ENCODE data around the gene OMP.

Gene OMP

GRCh38 chr11:77074626-77075221, 27.9 kb upstream of the OMP start:
- no peaks in the 10 kb centered on the region for H3K36me3 ChIP-seq (replicated peaks)
- H3K27me3 ChIP-seq (replicated peaks) = no peaks in the 10 kb centered on the region
- no peak for TF ChIP-seq CTCF (IDR thresholded peaks at IDR 0.05; ENCODE audit: low read depth, low read length, missing control alignments)
- in situ Hi-C loops (cut with HindIII; ENCODE audit: low pct_ligation_motif_present, low sequenced_read_pairs) = no loop called here
- no peak overlapping the region for H3K4me3 ChIP-seq (ENCODE audit: low read depth, low read length)
- no peak overlapping the region for H3K27ac ChIP-seq
- no peak for DNase-seq

- no peak for DNase-seq
- no peak for TF ChIP-seq CTCF (IDR thresholded peaks at IDR 0.05; ENCODE audit: low read depth, low read length, missing control alignments)
- no peaks in the 10 kb centered on the region for H3K27me3 ChIP-seq (replicated peaks)
Observed at GRCh38 chr11:77075425-77075905, 27.2 kb upstream of the OMP start.

GRCh38 chr11:77079666-77080065, 23.0 kb upstream of the OMP start:
- no peak overlapping the region for H3K27ac ChIP-seq
- TF ChIP-seq CTCF (IDR thresholded peaks at IDR 0.05; ENCODE audit: low read depth, low read length, missing control alignments) = no peak
- DNase-seq = no peak
- in situ Hi-C loops (cut with HindIII; ENCODE audit: low pct_ligation_motif_present, low sequenced_read_pairs) = no loop called here
- no peaks in the 10 kb centered on the region for H3K36me3 ChIP-seq (replicated peaks)
- no peaks in the 10 kb centered on the region for H3K27me3 ChIP-seq (replicated peaks)
- no peak overlapping the region for H3K4me3 ChIP-seq (ENCODE audit: low read depth, low read length)

More at GRCh38 chr11:77075425-77075905, 27.2 kb upstream of the OMP start:
- H3K27ac ChIP-seq = no peak overlapping the region
- no peak overlapping the region for H3K4me3 ChIP-seq (ENCODE audit: low read depth, low read length)
- in situ Hi-C loops (cut with HindIII; ENCODE audit: low pct_ligation_motif_present, low sequenced_read_pairs) = no loop called here
- no peaks in the 10 kb centered on the region for H3K36me3 ChIP-seq (replicated peaks)

GRCh38 chr11:77080643-77081210, 21.9 kb upstream of the OMP start:
- Histone ChIP-seq H3K27ac (no peak overlapping the region), H3K4me3 (ENCODE audit: low read depth, low read length) (no peak overlapping the region), H3K27me3 (replicated peaks) (no peaks in the 10 kb centered on the region), H3K36me3 (replicated peaks) (peaks cover 3% of the 10 kb centered on the region)
- TF ChIP-seq CTCF (IDR thresholded peaks at IDR 0.05; ENCODE audit: low read depth, low read length, missing control alignments) = no peak
- DNase-seq = peak; percentile 35
- in situ Hi-C loops (cut with HindIII; ENCODE audit: low pct_ligation_motif_present, low sequenced_read_pairs) = no loop called here

- TF ChIP-seq CTCF (IDR thresholded peaks at IDR 0.05; ENCODE audit: low read depth, low read length, missing control alignments) = no peak
- Histone ChIP-seq H3K36me3 (replicated peaks) (peaks cover 3% of the 10 kb centered on the region), H3K27me3 (replicated peaks) (no peaks in the 10 kb centered on the region), H3K4me3 (ENCODE audit: low read depth, low read length) (no peak overlapping the region), H3K27ac (no peak overlapping the region)
- in situ Hi-C loops (cut with HindIII; ENCODE audit: low pct_ligation_motif_present, low sequenced_read_pairs) = no loop called here
- no peak for DNase-seq
Observed at GRCh38 chr11:77081381-77081851, 21.2 kb upstream of the OMP start.
